Neural cell (in vitro differentiated cells): Measurements from ENCODE around the gene SAMD4A. TPM values are rescaled to one million over a fixed set of nuclear protein-coding genes. Genes with fewer than 3 reads are reported as not detected.

Source experiments
- H2AFZ ChIP-seq: fragments of 200-600, 300-800 bp; sonication (generic), shearing (Covaris generic); 2 replicates; pipeline ENCODE4 v1.6.0; 2014; ENCODE audit warnings: low read depth, mild to moderate bottlenecking, antibody characterized with exemption, low read length, moderate library complexity
- H3F3A ChIP-seq: fragments of 200-600 bp; shearing (Covaris generic); 2 replicates; pipeline ENCODE4 v1.6.1; 2016; ENCODE audit warnings: mild to moderate bottlenecking, moderate library complexity, mixed read lengths, antibody characterized with exemption, low read length; ENCODE audit not compliant: insufficient read depth, poor library complexity, severe bottlenecking
- H3K27ac ChIP-seq: fragments of 200-600, 300-800 bp; sonication (generic), shearing (Covaris generic); 2 replicates; pipeline ENCODE4 v1.5.1; 2014; ENCODE audit warnings: mild to moderate bottlenecking, low read length, moderate library complexity
- H3K27me3 ChIP-seq: fragments of 300-800, 200-600 bp; sonication (generic), shearing (Covaris generic); 2 replicates; pipeline ENCODE4 v1.6.0; 2014; ENCODE audit warnings: mild to moderate bottlenecking, low read depth, low read length, moderate library complexity; ENCODE audit not compliant: insufficient read depth
- H3K36me3 ChIP-seq: fragments of 300-800, 200-600 bp; sonication (generic), shearing (Covaris generic); 2 replicates; pipeline ENCODE4 v1.5.1; 2014; ENCODE audit warnings: mild to moderate bottlenecking, antibody characterized with exemption, low read length, moderate library complexity; ENCODE audit not compliant: insufficient read depth
- H3K4me2 ChIP-seq: fragments of 300-800, 200-600 bp; sonication (generic), shearing (Covaris generic); 2 replicates; pipeline ENCODE4 v1.6.0; 2014; ENCODE audit warnings: mild to moderate bottlenecking, low read length
- H3K4me3 ChIP-seq: fragments of 300-800, 200-600 bp; sonication (generic), shearing (Covaris generic); 2 replicates; pipeline ENCODE4 v1.5.1; 2014; ENCODE audit warnings: mild to moderate bottlenecking, low read length, moderate library complexity
- H3K79me2 ChIP-seq: fragments of 200-600 bp; shearing (Covaris generic); replicated peaks from 2 replicates; pipeline ENCODE4 v1.6.0; 2014; ENCODE audit warnings: mild to moderate bottlenecking, low read length, moderate library complexity; ENCODE audit not compliant: insufficient read depth
- H3K9ac ChIP-seq: fragments of 300-800, 200-600 bp; sonication (generic), shearing (Covaris generic); 2 replicates; pipeline ENCODE4 v1.6.1; 2016; ENCODE audit warnings: mild to moderate bottlenecking, low read length, mixed read lengths
- H3K9me2 ChIP-seq: fragments of 200-600 bp; shearing (Covaris generic); 2 replicates; pipeline ENCODE4 v1.6.1; 2016; ENCODE audit warnings: mild to moderate bottlenecking, low read length, mixed read lengths; ENCODE audit not compliant: insufficient read depth
- H3K9me3 ChIP-seq: fragments of 200-600, 300-800 bp; sonication (generic), shearing (Covaris generic); 2 replicates; pipeline ENCODE4 v1.6.1; 2016; ENCODE audit warnings: mild to moderate bottlenecking, mixed run types, low read length, moderate library complexity, mixed read lengths
- H4K20me1 ChIP-seq: fragments of 200-600 bp; shearing (Covaris generic); 2 replicates; pipeline ENCODE4 v1.6.1; 2016; ENCODE audit warnings: mild to moderate bottlenecking, mixed run types; ENCODE audit not compliant: insufficient read depth
- EP300 ChIP-seq: fragments of 450-650 bp; conservative IDR thresholded peaks from 2 replicates; pipeline ENCODE4 v1.6.1; 2014; ENCODE audit warnings: antibody characterized with exemption, mild to moderate bottlenecking, moderate library complexity; ENCODE audit not compliant: poor library complexity, severe bottlenecking
- EZH2 ChIP-seq: fragments of 200-600, 300-800 bp; shearing (Covaris generic), sonication (generic); IDR thresholded peaks from 2 replicates; pipeline ENCODE4 v1.6.1; 2014; ENCODE audit warnings: antibody characterized with exemption, low read length, borderline replicate concordance, mild to moderate bottlenecking; ENCODE audit not compliant: insufficient read depth, poor library complexity, severe bottlenecking
- MXI1 ChIP-seq: fragments of 450-650 bp; conservative IDR thresholded peaks from 2 replicates; pipeline ENCODE4 v1.6.1; 2014; ENCODE audit warnings: antibody characterized with exemption, mild to moderate bottlenecking; ENCODE audit not compliant: poor library complexity, severe bottlenecking
- POLR2AphosphoS5 ChIP-seq: IDR thresholded peaks from 2 replicates; pipeline ENCODE4 v1.6.1; 2012
- RAD21 ChIP-seq: fragments of 450-650 bp; conservative IDR thresholded peaks from 2 replicates; pipeline ENCODE4 v1.6.1; 2014; ENCODE audit warnings: antibody characterized with exemption, mild to moderate bottlenecking, moderate library complexity
- SMC3 ChIP-seq: fragments of 450-650 bp; conservative IDR thresholded peaks from 2 replicates; pipeline ENCODE4 v1.6.1; 2014; ENCODE audit warnings: antibody characterized with exemption, mild to moderate bottlenecking, moderate library complexity; ENCODE audit not compliant: poor library complexity
- TAF1 ChIP-seq: IDR thresholded peaks from 2 replicates; pipeline ENCODE4 v1.6.1; 2012; ENCODE audit warnings: low read depth
- polyA plus RNA-seq: library from polyadenylated mRNA; depleted of rRNA; stranded (reverse); fragments of >200 nt; gene quantifications from 2 replicates; pipeline ENCODE4 v1.2.3, GENCODE V29; 2014
- TF ChIP-seq, protein P1 (sequence below): IDR thresholded peaks from 2 replicates; pipeline ENCODE4 v1.6.1; 2012; ENCODE audit warnings: borderline replicate concordance
- TF ChIP-seq, protein P2 (sequence below): fragments of 450-650 bp; IDR thresholded peaks from 2 replicates; pipeline ENCODE4 v1.5.1; 2014; ENCODE audit warnings: antibody characterized with exemption, mild to moderate bottlenecking, moderate library complexity; ENCODE audit not compliant: poor library complexity, severe bottlenecking

Gene SAMD4A
- polyA plus RNA-seq, 1 donor from 2014 or later = 1.0 TPM

DNA sequence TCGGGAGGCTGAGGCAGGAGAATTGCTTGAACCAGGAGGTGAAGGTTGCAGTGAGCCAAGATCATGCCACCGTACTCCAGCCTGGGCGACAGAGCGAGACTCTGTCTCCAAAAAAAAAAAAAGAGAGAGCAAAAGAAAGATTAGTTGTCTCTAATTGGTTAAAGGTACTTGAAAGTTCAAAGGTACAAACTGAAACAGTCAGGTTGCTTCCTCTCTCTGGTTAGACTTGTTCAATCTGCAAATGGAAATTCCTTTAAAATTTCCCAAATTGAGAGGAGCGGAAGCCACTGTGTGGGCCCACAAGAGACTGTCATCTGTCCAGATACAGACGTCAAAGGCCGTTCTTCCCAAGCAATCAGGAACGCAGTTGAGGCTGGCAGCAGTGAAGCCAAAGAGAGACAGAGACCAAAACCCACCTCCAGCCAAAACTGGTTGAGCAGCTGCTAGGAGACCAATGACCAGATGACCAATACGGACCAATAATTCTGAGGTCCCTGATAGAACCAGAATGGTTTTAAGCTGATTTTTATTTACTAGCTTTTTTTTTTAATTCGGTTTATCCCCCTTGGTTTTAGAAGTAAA is 272.1 kb downstream of the SAMD4A start:
- TF ChIP-seq POLR2AphosphoS5 = no peak
- no peak for TF ChIP-seq EZH2
- TF ChIP-seq TAF1 = no peak
- TF ChIP-seq, protein P1, sequence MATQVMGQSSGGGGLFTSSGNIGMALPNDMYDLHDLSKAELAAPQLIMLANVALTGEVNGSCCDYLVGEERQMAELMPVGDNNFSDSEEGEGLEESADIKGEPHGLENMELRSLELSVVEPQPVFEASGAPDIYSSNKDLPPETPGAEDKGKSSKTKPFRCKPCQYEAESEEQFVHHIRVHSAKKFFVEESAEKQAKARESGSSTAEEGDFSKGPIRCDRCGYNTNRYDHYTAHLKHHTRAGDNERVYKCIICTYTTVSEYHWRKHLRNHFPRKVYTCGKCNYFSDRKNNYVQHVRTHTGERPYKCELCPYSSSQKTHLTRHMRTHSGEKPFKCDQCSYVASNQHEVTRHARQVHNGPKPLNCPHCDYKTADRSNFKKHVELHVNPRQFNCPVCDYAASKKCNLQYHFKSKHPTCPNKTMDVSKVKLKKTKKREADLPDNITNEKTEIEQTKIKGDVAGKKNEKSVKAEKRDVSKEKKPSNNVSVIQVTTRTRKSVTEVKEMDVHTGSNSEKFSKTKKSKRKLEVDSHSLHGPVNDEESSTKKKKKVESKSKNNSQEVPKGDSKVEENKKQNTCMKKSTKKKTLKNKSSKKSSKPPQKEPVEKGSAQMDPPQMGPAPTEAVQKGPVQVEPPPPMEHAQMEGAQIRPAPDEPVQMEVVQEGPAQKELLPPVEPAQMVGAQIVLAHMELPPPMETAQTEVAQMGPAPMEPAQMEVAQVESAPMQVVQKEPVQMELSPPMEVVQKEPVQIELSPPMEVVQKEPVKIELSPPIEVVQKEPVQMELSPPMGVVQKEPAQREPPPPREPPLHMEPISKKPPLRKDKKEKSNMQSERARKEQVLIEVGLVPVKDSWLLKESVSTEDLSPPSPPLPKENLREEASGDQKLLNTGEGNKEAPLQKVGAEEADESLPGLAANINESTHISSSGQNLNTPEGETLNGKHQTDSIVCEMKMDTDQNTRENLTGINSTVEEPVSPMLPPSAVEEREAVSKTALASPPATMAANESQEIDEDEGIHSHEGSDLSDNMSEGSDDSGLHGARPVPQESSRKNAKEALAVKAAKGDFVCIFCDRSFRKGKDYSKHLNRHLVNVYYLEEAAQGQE = no peak
- TF ChIP-seq MXI1 = no peak
- Histone ChIP-seq H3K27me3 (no peaks in the 10 kb centered on the region), H2AFZ (no peak overlapping the region), H3K9me3 (no peaks in the 10 kb centered on the region), H3K9me2 (no peaks in the 10 kb centered on the region), H3K27ac (no peak overlapping the region), H3K4me2 (no peak overlapping the region), H3F3A (no peaks in the 10 kb centered on the region), H3K79me2 (no peaks in the 10 kb centered on the region), H3K36me3 (no peaks in the 10 kb centered on the region), H4K20me1 (no peaks in the 10 kb centered on the region), H3K4me3 (no peak overlapping the region), H3K9ac (no peak overlapping the region)

DNA sequence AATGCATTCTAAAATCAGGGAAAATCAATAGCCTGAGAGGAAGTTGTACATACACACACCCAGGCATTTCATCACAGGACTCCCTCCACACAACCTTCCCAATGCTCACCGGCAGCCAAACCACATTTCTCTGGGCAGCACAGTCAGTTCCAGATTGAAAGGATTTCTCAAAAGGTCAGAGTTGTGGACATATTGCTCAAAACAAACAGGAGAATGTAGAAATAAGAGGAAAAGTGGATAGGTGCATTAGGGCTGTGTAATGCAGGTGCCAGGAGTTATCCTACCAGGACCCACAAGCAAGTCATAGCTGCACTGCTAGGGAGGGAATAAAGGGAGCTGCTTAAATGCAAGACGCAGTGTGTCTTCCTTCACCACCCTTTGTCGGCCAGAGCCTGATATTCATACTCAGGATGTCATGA is 272.8 kb downstream of the SAMD4A start:
- no peaks in the 10 kb centered on the region for H3K9me3 ChIP-seq
- no peak overlapping the region for H3K9ac ChIP-seq
- H3K4me2 ChIP-seq = no peak overlapping the region
- no peaks in the 10 kb centered on the region for H3K36me3 ChIP-seq
- H3K4me3 ChIP-seq = no peak overlapping the region
- TF ChIP-seq TAF1 = no peak
- TF ChIP-seq POLR2AphosphoS5 = no peak
- TF ChIP-seq, protein P1 = no peak
- no peak for TF ChIP-seq SMC3
- no peak for TF ChIP-seq EZH2
- TF ChIP-seq MXI1 = no peak
- TF ChIP-seq RAD21 = no peak
- TF ChIP-seq, protein P2, sequence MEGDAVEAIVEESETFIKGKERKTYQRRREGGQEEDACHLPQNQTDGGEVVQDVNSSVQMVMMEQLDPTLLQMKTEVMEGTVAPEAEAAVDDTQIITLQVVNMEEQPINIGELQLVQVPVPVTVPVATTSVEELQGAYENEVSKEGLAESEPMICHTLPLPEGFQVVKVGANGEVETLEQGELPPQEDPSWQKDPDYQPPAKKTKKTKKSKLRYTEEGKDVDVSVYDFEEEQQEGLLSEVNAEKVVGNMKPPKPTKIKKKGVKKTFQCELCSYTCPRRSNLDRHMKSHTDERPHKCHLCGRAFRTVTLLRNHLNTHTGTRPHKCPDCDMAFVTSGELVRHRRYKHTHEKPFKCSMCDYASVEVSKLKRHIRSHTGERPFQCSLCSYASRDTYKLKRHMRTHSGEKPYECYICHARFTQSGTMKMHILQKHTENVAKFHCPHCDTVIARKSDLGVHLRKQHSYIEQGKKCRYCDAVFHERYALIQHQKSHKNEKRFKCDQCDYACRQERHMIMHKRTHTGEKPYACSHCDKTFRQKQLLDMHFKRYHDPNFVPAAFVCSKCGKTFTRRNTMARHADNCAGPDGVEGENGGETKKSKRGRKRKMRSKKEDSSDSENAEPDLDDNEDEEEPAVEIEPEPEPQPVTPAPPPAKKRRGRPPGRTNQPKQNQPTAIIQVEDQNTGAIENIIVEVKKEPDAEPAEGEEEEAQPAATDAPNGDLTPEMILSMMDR = no peak
- TF ChIP-seq EP300 = no peak
- no peak overlapping the region for H2AFZ ChIP-seq
- no peaks in the 10 kb centered on the region for H3K79me2 ChIP-seq
- no peaks in the 10 kb centered on the region for H4K20me1 ChIP-seq
- H3K27me3 ChIP-seq = no peaks in the 10 kb centered on the region
- H3K9me2 ChIP-seq = no peaks in the 10 kb centered on the region
- no peaks in the 10 kb centered on the region for H3F3A ChIP-seq
- H3K27ac ChIP-seq = no peak overlapping the region
